HCT116 (cell line): ENCODE results near the gene DCTN4. TPM values are rescaled to one million over a fixed set of nuclear protein-coding genes. Genes with fewer than 3 reads are reported as not detected.

Experiments
- ATAC-seq: fragments of 200-7000 bp; cut with Tn5 transposase; 2 replicates; pipeline ENCODE4 v1.9.1; 2020; ENCODE audit warnings: mild to moderate bottlenecking, moderate library complexity
- BruUV-seq: library from RNA; stranded (reverse); fragments of 400-500 nt; replicated peaks from 2 replicates; lab custom pipeline; 2021; lab: Mats Ljungman, UMichigan
- CTCF ChIA-PET: fragments of 300-600 bp; sonication (Branson Sonifier 250); formaldehyde crosslinking; loops from one replicate; lab custom pipeline; 2021; ENCODE audit warnings: antibody characterized with exemption; lab: Charles Lee
- POLR2A ChIA-PET: fragments of 300-600, 350-600 bp; sonication (Branson Sonifier 250); formaldehyde crosslinking; loops from one replicate; lab custom pipeline; 2021; ENCODE audit warnings: antibody characterized with exemption; lab: Charles Lee
- RAD21 ChIA-PET, 2 experiments: fragments of 300-600 bp; sonication (Branson Sonifier 250); formaldehyde crosslinking; loops; one replicate each; lab custom pipeline; 2023; ENCODE audit warnings: low total read pairs in 2 of 2; ENCODE audit not compliant: uncharacterized antibody in 2 of 2, unreplicated experiment in 2 of 2, low non-redundant PET in 1 of 2; lab: Charles Lee
- DNase-seq: peaks from one replicate; pipeline ENCODE4 v3.0.0-alpha.2; 2010; ENCODE audit warnings: low read depth, low spot score
- H2AFZ ChIP-seq: fragments of 200-600 bp; shearing (Covaris generic), sonication (generic); 2 replicates; pipeline ENCODE4 v1.6.1; 2017; ENCODE audit warnings: low read depth, mixed run types, mixed read lengths, antibody characterized with exemption, low read length; ENCODE audit not compliant: poor library complexity, severe bottlenecking
- H3K27ac ChIP-seq: 2 replicates; pipeline ENCODE4 v1.5.1; 2012; ENCODE audit warnings: low read depth, low read length
- H3K27me3 ChIP-seq: fragments of 200-600 bp; sonication (generic); 2 replicates; pipeline ENCODE4 v1.6.1; 2016; ENCODE audit warnings: mixed run types, low read length, mixed read lengths; ENCODE audit not compliant: insufficient read depth
- H3K36me3 ChIP-seq, 2 experiments: fragments of 200-500 bp in 1 of 2; fragments of 200-600 bp in 1 of 2; sonication (Bioruptor generic) in 1 of 2; sonication (generic) in 1 of 2; 2 replicates each; pipeline versions ENCODE4 v1.5.1 to v1.6.1; 2014 to 2016; ENCODE audit warnings: low read length in 2 of 2, inconsistent platforms in 1 of 2, mixed read lengths in 1 of 2, mixed run types in 1 of 2; ENCODE audit not compliant: insufficient read depth in 2 of 2, control insufficient read depth in 1 of 2
- H3K4me1 ChIP-seq, 2 experiments: fragments of 200-600 bp in 1 of 2; sonication (generic) in 1 of 2; 2 replicates each; pipeline versions ENCODE4 v1.5.1 to v1.6.1; 2012 to 2017; ENCODE audit warnings: low read length in 2 of 2, inconsistent platforms in 1 of 2, mild to moderate bottlenecking in 1 of 2, mixed read lengths in 1 of 2, mixed run types in 1 of 2, moderate library complexity in 1 of 2; ENCODE audit not compliant: insufficient read depth in 2 of 2, control insufficient read depth in 1 of 2
- H3K4me2 ChIP-seq: fragments of 200-600 bp; sonication (generic); 2 replicates; pipeline ENCODE4 v1.6.1; 2017; ENCODE audit warnings: mixed run types, low read length, mixed read lengths
- H3K4me3 ChIP-seq, 2 experiments: fragments of 200-600 bp in 1 of 2; sonication (generic) in 1 of 2; replicated peaks in 1 of 2; 2 replicates each; pipeline ENCODE4 v1.5.1; 2011 to 2016; ENCODE audit warnings: low read length in 2 of 2, control low read depth in 1 of 2, low read depth in 1 of 2, mild to moderate bottlenecking in 1 of 2, mixed read lengths in 1 of 2, mixed run types in 1 of 2
- H3K79me2 ChIP-seq: fragments of 200-600 bp; sonication (generic); 2 replicates; pipeline ENCODE4 v1.6.1; 2017; ENCODE audit warnings: mild to moderate bottlenecking, mixed run types, low read length, moderate library complexity, mixed read lengths; ENCODE audit not compliant: insufficient read depth
- H3K9ac ChIP-seq: fragments of 200-600 bp; sonication (generic); 2 replicates; pipeline ENCODE4 v1.6.1; 2016; ENCODE audit warnings: low read length, mixed read lengths
- H3K9me2 ChIP-seq: fragments of 200-600 bp; sonication (generic), shearing (Covaris generic); 2 replicates; pipeline ENCODE4 v1.6.1; 2017; ENCODE audit warnings: mixed run types, mild to moderate bottlenecking, moderate library complexity; ENCODE audit not compliant: insufficient read depth
- H3K9me3 ChIP-seq, 2 experiments: fragments of 200-500 bp in 1 of 2; fragments of 200-600 bp in 1 of 2; sonication (Bioruptor generic) in 1 of 2; sonication (generic) in 1 of 2; 2 replicates each; pipeline ENCODE4 v1.6.1; 2014 to 2017; ENCODE audit warnings: low read length in 2 of 2, mixed read lengths in 2 of 2, inconsistent platforms in 1 of 2, low read depth in 1 of 2, mild to moderate bottlenecking in 1 of 2, mixed run types in 1 of 2, moderate library complexity in 1 of 2; ENCODE audit not compliant: control insufficient read depth in 1 of 2, insufficient read depth in 1 of 2
- H4K20me1 ChIP-seq: fragments of 200-600 bp; sonication (generic), shearing (Covaris generic); 2 replicates; pipeline ENCODE4 v1.6.1; 2017; ENCODE audit warnings: mixed run types, mild to moderate bottlenecking, moderate library complexity; ENCODE audit not compliant: insufficient read depth
- CTCF ChIP-seq, 3 experiments: fragments of 200-600 bp in 1 of 3; sonication (generic) in 1 of 3; IDR thresholded peaks in 2 of 3; conservative IDR thresholded peaks in 1 of 3; 2 replicates each; pipeline ENCODE4 v1.5.1; 2012 to 2017; ENCODE audit warnings: low read depth in 2 of 3, low read length in 2 of 3, antibody characterized with exemption in 1 of 3, borderline replicate concordance in 1 of 3, control low read depth in 1 of 3, mild to moderate bottlenecking in 1 of 3, mixed read lengths in 1 of 3, mixed run types in 1 of 3, moderate library complexity in 1 of 3; ENCODE audit not compliant: insufficient read depth in 1 of 3
- ELF1 ChIP-seq: IDR thresholded peaks from 2 replicates; pipeline ENCODE4 v1.6.1; 2012; ENCODE audit warnings: low read depth, borderline replicate concordance
- FOSL1 ChIP-seq: IDR thresholded peaks from 2 replicates; pipeline ENCODE4 v1.6.1; 2012; ENCODE audit warnings: low read depth
- JUND ChIP-seq: IDR thresholded peaks from 2 replicates; pipeline ENCODE4 v1.6.1; 2012
- POLR2AphosphoS5 ChIP-seq: IDR thresholded peaks from 2 replicates; pipeline ENCODE4 v1.6.1; 2011; ENCODE audit warnings: mild to moderate bottlenecking, low read depth, low read length, moderate library complexity
- RAD21 ChIP-seq: IDR thresholded peaks from 2 replicates; pipeline ENCODE4 v1.6.1; 2012; ENCODE audit warnings: low read depth, mild to moderate bottlenecking
- REST ChIP-seq: IDR thresholded peaks from 2 replicates; pipeline ENCODE4 v1.6.1; 2012; ENCODE audit warnings: low read depth
- SIN3A ChIP-seq: IDR thresholded peaks from 2 replicates; pipeline ENCODE4 v1.6.1; 2012; ENCODE audit warnings: low read depth
- TCF7L2 ChIP-seq: IDR thresholded peaks from 2 replicates; pipeline ENCODE4 v1.7.0; 2011; ENCODE audit warnings: borderline replicate concordance, inconsistent platforms; ENCODE audit not compliant: insufficient read depth, insufficient read length; ENCODE audit errors: extremely low read depth
- YY1 ChIP-seq: IDR thresholded peaks from 2 replicates; pipeline ENCODE4 v1.6.1; 2011; ENCODE audit warnings: low read length, low read depth, moderate library complexity, mild to moderate bottlenecking; ENCODE audit not compliant: insufficient replicate concordance; ENCODE audit errors: extremely low read depth
- ZNF274 ChIP-seq: fragments of 200-500 bp; sonication (Bioruptor generic); IDR thresholded peaks from 2 replicates; pipeline ENCODE4 v1.6.1; 2014; ENCODE audit warnings: mild to moderate bottlenecking, low read depth, low read length, inconsistent platforms
- intact Hi-C: fragments of 100-400 bp; cut with micrococcal nuclease; formaldehyde crosslinking; loops from 2 replicates; pipeline ENCODE4 v1.10.0; 2022
- total RNA-seq: library from RNA; stranded (reverse); gene quantifications from one replicate; pipeline ENCODE4 v1.2.1, GENCODE V29; 2021; ENCODE audit not compliant: unreplicated experiment

DCTN4 gene
- total RNA-seq, 1 experiment from 2014 or later, result 78.8 TPM

DNA sequence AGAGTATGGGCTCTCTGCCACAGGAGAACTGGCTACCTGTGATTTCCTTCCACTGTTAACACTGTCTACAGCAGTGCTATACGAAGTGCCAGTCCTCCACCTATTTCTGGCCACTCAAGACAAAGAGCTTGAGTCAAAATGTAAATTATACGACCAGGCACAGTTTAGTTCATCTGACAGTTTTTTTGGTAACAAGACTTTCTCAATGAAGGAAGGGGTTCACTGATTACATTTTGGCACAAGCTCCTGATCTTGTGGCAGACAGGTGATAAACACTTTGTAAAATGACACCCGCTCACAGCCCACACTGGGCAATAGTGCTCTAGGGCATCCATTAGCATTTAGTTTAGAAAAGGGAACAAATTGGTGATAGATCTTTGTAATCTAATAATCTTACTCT is 66.5 kb downstream of the DCTN4 start (continued):
- TF ChIP-seq REST, result no peak
- TF ChIP-seq YY1, result no peak
- TF ChIP-seq, all 23 proteins: peak for 0

DNA sequence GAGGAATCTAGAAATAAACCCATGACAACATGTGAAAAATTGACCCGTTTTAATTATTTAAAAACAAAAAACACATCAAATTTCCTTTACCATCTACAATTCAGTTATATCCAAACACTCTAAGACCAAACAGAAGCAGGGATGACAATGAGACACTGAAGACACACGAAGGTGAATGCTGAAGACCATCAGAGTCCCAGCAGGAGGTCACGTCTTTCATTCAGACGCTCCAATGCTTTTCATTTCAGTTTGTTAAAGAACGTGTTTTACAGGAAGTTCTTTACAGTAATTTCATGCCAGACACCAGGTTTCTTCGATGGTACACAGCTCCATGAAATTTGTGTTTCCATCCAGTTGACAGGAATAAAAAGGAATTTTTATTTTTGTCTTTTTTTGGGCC is 68.1 kb downstream of the DCTN4 start:
- CTCF ChIA-PET, result no interaction called here

More for the DNA sequence above, 68.1 kb downstream of the DCTN4 start:
- no peak overlapping the region for H2AFZ ChIP-seq
- no peak for DNase-seq
- H3K4me3 ChIP-seq, result no peak overlapping the region
- H3K9me3 ChIP-seq, result no peaks in the 10 kb centered on the region
- H3K36me3 ChIP-seq, result peaks cover 39 to 52% of the 10 kb centered on the region in 2 experiments
- intact Hi-C loops, result no loop called here
- H3K27ac ChIP-seq, result no peak overlapping the region
- H3K27me3 ChIP-seq, result no peaks in the 10 kb centered on the region
- no peaks in the 10 kb centered on the region for H4K20me1 ChIP-seq
- POLR2A ChIA-PET, result no interaction called here
- H3K9me2 ChIP-seq, result no peaks in the 10 kb centered on the region
- RAD21 ChIA-PET, result no interaction called here
- H3K79me2 ChIP-seq, result no peaks in the 10 kb centered on the region
- H3K4me2 ChIP-seq, result no peak overlapping the region
- no peak for ATAC-seq
- H3K9ac ChIP-seq, result no peak overlapping the region
- BruUV-seq, result no TSS peak
- TF ChIP-seq TCF7L2, result no peak
- TF ChIP-seq JUND, result no peak
- no peak for TF ChIP-seq CTCF (IDR thresholded peaks at IDR 0.05 in 2 of 3, conservative IDR thresholded peaks at IDR 0.05 in 1 of 3; ENCODE audit: borderline replicate concordance in 1 of 3, insufficient read depth in 1 of 3, low read depth in 2 of 3, low read length in 2 of 3)
- TF ChIP-seq RAD21, result no peak
- TF ChIP-seq YY1, result no peak
- no peak for TF ChIP-seq ZNF274
- TF ChIP-seq FOSL1, result no peak
- TF ChIP-seq SIN3A, result no peak
- no peak for TF ChIP-seq ELF1
- no peak for TF ChIP-seq POLR2AphosphoS5
- no peaks in the 10 kb centered on the region for H3K4me1 ChIP-seq
